HepG2 (cell line): Measurements from ENCODE around the gene MAP4K3. TPM values are rescaled to one million over a fixed set of nuclear protein-coding genes. Genes with fewer than 3 reads are reported as not detected.

Experiments used
- ATAC-seq: fragments of 200-7000 bp; cut with Tn5 transposase; 3 replicates; pipeline ENCODE4 v1.9.1; 2020; ENCODE audit warnings: mild to moderate bottlenecking, moderate library complexity
- BruUV-seq: library from RNA; stranded (reverse); fragments of 400-500 nt; replicated peaks from 2 replicates; lab custom pipeline; 2021; lab: Mats Ljungman, UMichigan
- CTCF ChIA-PET: fragments of 300-600 bp; formaldehyde crosslinking; extraction: SDS; loops from one replicate; lab custom pipeline; 2021; ENCODE audit warnings: low total read pairs, inconsistent platforms, low intra/inter-chr PET ratio; lab: Yijun Ruan, JAX
- POLR2A ChIA-PET: fragments of 350-600 bp; sonication (Branson Sonifier 250); formaldehyde crosslinking; loops from one replicate; lab custom pipeline; 2020; ENCODE audit warnings: antibody characterized with exemption, inconsistent platforms; lab: Yijun Ruan, JAX
- DNase-seq: peaks from one replicate; pipeline ENCODE4 v3.0.0-alpha.2; 2015; ENCODE audit warnings: low spot score
- FAIRE-seq: peaks from 3 replicates; lab custom pipeline; 2011; peaks lifted over from hg19 to GRCh38; lab: Jason Lieb, UNC
- H2AFZ ChIP-seq: one replicate; pipeline ENCODE4 v1.6.1; 2011; ENCODE audit warnings: low read length, inconsistent platforms
- H3K27ac ChIP-seq: fragments of 300-600 bp; 3 replicates; pipeline ENCODE4 v1.8.0; 2011; ENCODE audit warnings: mixed run types, mild to moderate bottlenecking, mixed read lengths, low read length, inconsistent platforms; ENCODE audit not compliant: insufficient read depth; ENCODE audit errors: extremely low read length
- H3K27me3 ChIP-seq, 2 experiments: fragments of 200-600 bp in 1 of 2; 2 replicates in 1 of 2; 3 replicates in 1 of 2; pipeline versions ENCODE4 v1.6.0 to v1.8.0; 2011; ENCODE audit warnings: low read length in 2 of 2, mild to moderate bottlenecking in 2 of 2, moderate library complexity in 2 of 2, inconsistent platforms in 1 of 2; ENCODE audit not compliant: insufficient read depth in 2 of 2, control insufficient read depth in 1 of 2
- H3K36me3 ChIP-seq, 2 experiments: fragments of 200-600 bp in 1 of 2; replicated peaks in 1 of 2; 2 replicates in 1 of 2; 3 replicates in 1 of 2; pipeline versions ENCODE4 v1.5.1 to v1.8.0; 2011; ENCODE audit warnings: low read length in 2 of 2, inconsistent platforms in 1 of 2; ENCODE audit not compliant: insufficient read depth in 2 of 2, control insufficient read depth in 1 of 2
- H3K4me1 ChIP-seq: 2 replicates; pipeline ENCODE4 v1.5.1; 2012; ENCODE audit warnings: low read length, inconsistent platforms; ENCODE audit not compliant: insufficient read depth
- H3K4me2 ChIP-seq: 2 replicates; pipeline ENCODE4 v1.6.0; 2011; ENCODE audit warnings: low read depth, low read length, inconsistent platforms
- H3K4me3 ChIP-seq, 3 experiments: fragments of 200-600 bp in 1 of 3; sonication (generic), shearing (Covaris generic) in 1 of 3; replicated peaks in 1 of 3; 2 replicates each; pipeline ENCODE4 v1.5.1; 2011 to 2016; ENCODE audit warnings: low read length in 3 of 3, inconsistent platforms in 2 of 3, low read depth in 2 of 3, mild to moderate bottlenecking in 2 of 3, control low read depth in 1 of 3, mixed read lengths in 1 of 3; ENCODE audit not compliant: insufficient read depth in 1 of 3
- H3K79me2 ChIP-seq: one replicate; pipeline ENCODE4 v1.6.1; 2011; ENCODE audit warnings: low read length, inconsistent platforms; ENCODE audit not compliant: insufficient read depth
- H3K9ac ChIP-seq: 2 replicates; pipeline ENCODE4 v1.6.0; 2011; ENCODE audit warnings: mild to moderate bottlenecking, low read depth, low read length, inconsistent platforms; ENCODE audit not compliant: insufficient read depth
- H3K9me3 ChIP-seq: 2 replicates; pipeline ENCODE4 v1.5.1; 2012; ENCODE audit warnings: mild to moderate bottlenecking, low read length
- H4K20me1 ChIP-seq: 2 replicates; pipeline ENCODE4 v1.6.0; 2011; ENCODE audit warnings: inconsistent platforms, mild to moderate bottlenecking, low read length, moderate library complexity; ENCODE audit not compliant: insufficient read depth
- AHDC1 ChIP-seq: sonication (generic); formaldehyde crosslinking; IDR thresholded peaks from 2 replicates; pipeline ENCODE4 v1.5.1; 2020; ENCODE audit warnings: mild to moderate bottlenecking, missing genetic modification reagents, borderline replicate concordance
- ELF1 ChIP-seq: sonication (generic); formaldehyde crosslinking; IDR thresholded peaks from 2 replicates; pipeline ENCODE4 v1.4.0; 2020; ENCODE audit warnings: missing genetic modification reagents
- FUBP1 ChIP-seq: sonication (generic); formaldehyde crosslinking; IDR thresholded peaks from 2 replicates; pipeline ENCODE4 v1.5.1; 2020; ENCODE audit warnings: missing genetic modification reagents, mild to moderate bottlenecking, borderline replicate concordance
- GRHL1 ChIP-seq: sonication (generic); formaldehyde crosslinking; conservative IDR thresholded peaks from 2 replicates; pipeline ENCODE4 v1.8.0; 2022; ENCODE audit warnings: missing genetic modification reagents
- HNF4A ChIP-seq: sonication (generic); formaldehyde crosslinking; IDR thresholded peaks from 2 replicates; pipeline ENCODE4 v1.4.0; 2020; ENCODE audit warnings: missing genetic modification reagents
- KDM2A ChIP-seq: sonication (generic); formaldehyde crosslinking; IDR thresholded peaks from 2 replicates; pipeline ENCODE4 v1.4.0; 2020; ENCODE audit warnings: low read depth, missing genetic modification reagents, borderline replicate concordance
- MIXL1 ChIP-seq: IDR thresholded peaks from 2 replicates; pipeline ENCODE4 v1.6.1; 2016
- MXD1 ChIP-seq: sonication (generic); formaldehyde crosslinking; IDR thresholded peaks from 2 replicates; pipeline ENCODE4 v1.4.0; 2020; ENCODE audit warnings: mild to moderate bottlenecking, missing genetic modification reagents
- NRL ChIP-seq: sonication (generic); formaldehyde crosslinking; IDR thresholded peaks from 2 replicates; pipeline ENCODE4 v1.5.0; 2020; ENCODE audit warnings: missing genetic modification reagents, mild to moderate bottlenecking, moderate library complexity, borderline replicate concordance
- RELA ChIP-seq: sonication (generic); formaldehyde crosslinking; IDR thresholded peaks from 2 replicates; pipeline ENCODE4 v1.4.0; 2020; ENCODE audit warnings: missing genetic modification reagents
- ZBTB25 ChIP-seq: IDR thresholded peaks from 2 replicates; pipeline ENCODE4 v1.6.1; 2018; ENCODE audit warnings: missing genetic modification reagents
- ZNF75D ChIP-seq: sonication (generic); formaldehyde crosslinking; IDR thresholded peaks from 2 replicates; pipeline ENCODE4 v1.8.1; 2023; ENCODE audit warnings: missing genetic modification reagents, mild to moderate bottlenecking, borderline replicate concordance
- ZNF768 ChIP-seq: sonication (generic); formaldehyde crosslinking; IDR thresholded peaks from 2 replicates; pipeline ENCODE4 v1.4.0; 2020; ENCODE audit warnings: missing genetic modification reagents
- WGBS: methylation state at CpG from one replicate; pipeline ENCODE4 v1.1.6; 2017; ENCODE audit warnings: low lambda C conversion rate; 5-methylcytosine and 5-hydroxymethylcytosine counted together
- in situ Hi-C: cut with HindIII; loops from 2 replicates; pipeline ENCODE4 v1.10.0; 2017; ENCODE audit warnings: low pct_unique_long_range_greater_than_20kb; ENCODE audit not compliant: extremely low pct_ligation_motif_present
- intact Hi-C: fragments of 100-400 bp; cut with micrococcal nuclease; formaldehyde crosslinking; loops from one replicate; pipeline ENCODE4 v1.10.0; 2022; ENCODE audit not compliant: unreplicated experiment
- polyA plus RNA-seq, 8 experiments: library from polyadenylated mRNA; depleted of rRNA in 3 of 8; stranded (reverse) in 7 of 8; unstranded in 1 of 8; fragments of >200 nt; fragmentation: Illumina TruSeq in 4 of 8; extraction: Trizol in 4 of 8; gene quantifications; 2 replicates each; pipeline versions ENCODE4 v1.2.1 to v1.2.3, GENCODE V29; 2011 to 2016; ENCODE audit warnings: low read depth in 4 of 8, missing spikeins in 1 of 8, mixed read lengths in 1 of 8; ENCODE audit not compliant: insufficient read depth in 1 of 8
- total RNA-seq, 5 experiments: library from RNA; depleted of rRNA; stranded (reverse); fragments of >200 nt; fragmentation: Illumina TruSeq; extraction: Trizol; gene quantifications; 2 replicates each; pipeline ENCODE4 v1.2.3, GENCODE V29; 2016; ENCODE audit warnings: low read depth in 1 of 5

The MAP4K3 gene
- total and polyA plus RNA-seq, 2 of the 13 experiments (the other 11 are each of a cell fraction or from before 2014, with no cell fraction given), result 45.9 to 53.2 TPM

GRCh38 chr2:39350658-39351057 lies 86.4 kb downstream of the MAP4K3 start (continued):
- TF ChIP-seq ZBTB25 (CRISPR knock-in tag) (no peak), HNF4A (CRISPR knock-in tag) (no peak), AHDC1 (CRISPR knock-in tag) (no peak), KDM2A (CRISPR knock-in tag) (no peak)

GRCh38 chr2:39338502-39338901 lies 98.6 kb downstream of the MAP4K3 start:
- intact Hi-C loops, result no loop called here
- FAIRE-seq, result no peak
- in situ Hi-C loops, result no loop called here

More at GRCh38 chr2:39338502-39338901, 98.6 kb downstream of the MAP4K3 start:
- no peak for DNase-seq
- peaks cover 21 to 46% of the 10 kb centered on the region in 2 experiments for H3K36me3 ChIP-seq
- no peak overlapping the region for H3K4me3 ChIP-seq
- no peaks in the 10 kb centered on the region for H3K9me3 ChIP-seq
- no peak for ATAC-seq
- H2AFZ ChIP-seq, result no peak overlapping the region
- H4K20me1 ChIP-seq, result 0 out of 2 replicates have a peak, but pooled peaks cover 3% of the 10 kb centered on the region
- no peaks in the 10 kb centered on the region for H3K4me1 ChIP-seq
- ChIA-PET CTCF (no interaction called here), POLR2A (no interaction called here)
- H3K27me3 ChIP-seq, result no peaks in the 10 kb centered on the region
- no peak overlapping the region for H3K4me2 ChIP-seq
- H3K9ac ChIP-seq, result no peak overlapping the region
- WGBS, result 95% methylated on average over 3 of the region's 3 CpGs
- H3K27ac ChIP-seq, result no peak overlapping the region
- TF ChIP-seq MIXL1 (CRISPR knock-in tag) (no peak), FUBP1 (CRISPR knock-in tag) (no peak), NRL (no peak), GRHL1 (no peak), ZNF768 (no peak), ELF1 (no peak), MXD1 (no peak), ZNF75D (no peak), RELA (CRISPR knock-in tag) (no peak)
- H3K79me2 ChIP-seq, result peaks cover 10% of the 10 kb centered on the region
- no TSS peak for BruUV-seq
